Stimulated activated CD4-positive, alpha-beta T cell treated with anti-CD3 and anti-CD28 coated beads, Interleukin-1b, Interleukin-23, amount 100 ng/mL, for 24 hours (primary cell): Measurements from ENCODE around the gene HOXB6.

ENCODE experiments used
- DNase-seq, 4 experiments: peaks; one replicate each; pipeline ENCODE4 v3.0.0-alpha.2; 2020; ENCODE audit warnings: low read depth in 4 of 4, low spot score in 1 of 4

HOXB6 gene

GRCh38 chr17:48596000-48596734, 8.6 kb downstream of the HOXB6 start:
- DNase-seq, result no peak

DNA sequence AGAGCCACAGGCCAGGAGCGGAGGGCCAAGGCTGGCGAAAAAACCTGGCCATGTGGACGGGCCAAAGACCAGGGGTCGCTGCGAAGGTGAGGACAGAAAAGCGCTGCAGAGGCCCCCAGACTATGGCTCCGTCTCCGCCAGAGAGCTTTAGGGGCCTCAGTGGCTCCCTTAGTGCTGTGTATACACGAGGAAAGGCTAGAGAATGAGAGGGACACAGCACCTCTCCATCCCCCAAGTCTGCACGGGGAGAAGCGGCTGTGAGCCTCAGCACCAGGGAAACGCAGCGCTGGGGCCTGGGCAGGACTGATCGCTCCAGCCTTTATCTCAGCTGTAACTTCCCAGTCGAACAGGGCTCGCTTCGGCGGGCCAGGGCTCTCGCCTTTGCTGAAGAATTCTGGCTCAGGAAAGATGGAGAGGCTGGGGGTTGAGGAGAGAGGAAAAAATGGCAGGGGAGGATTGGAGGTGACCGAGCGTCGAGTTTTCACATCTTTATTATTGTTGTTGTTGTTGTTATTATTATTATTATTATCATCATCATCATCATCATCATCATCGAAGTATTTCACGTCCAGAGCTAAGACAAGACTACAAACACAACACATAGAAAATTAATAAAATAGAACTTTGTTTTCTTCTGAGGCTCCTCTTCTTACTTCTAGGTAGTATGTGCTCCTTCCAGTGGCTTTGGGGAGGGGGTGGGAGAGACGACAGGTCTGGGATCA, 9.3 kb downstream of the HOXB6 start:
- DNase-seq, result no peak

DNA sequence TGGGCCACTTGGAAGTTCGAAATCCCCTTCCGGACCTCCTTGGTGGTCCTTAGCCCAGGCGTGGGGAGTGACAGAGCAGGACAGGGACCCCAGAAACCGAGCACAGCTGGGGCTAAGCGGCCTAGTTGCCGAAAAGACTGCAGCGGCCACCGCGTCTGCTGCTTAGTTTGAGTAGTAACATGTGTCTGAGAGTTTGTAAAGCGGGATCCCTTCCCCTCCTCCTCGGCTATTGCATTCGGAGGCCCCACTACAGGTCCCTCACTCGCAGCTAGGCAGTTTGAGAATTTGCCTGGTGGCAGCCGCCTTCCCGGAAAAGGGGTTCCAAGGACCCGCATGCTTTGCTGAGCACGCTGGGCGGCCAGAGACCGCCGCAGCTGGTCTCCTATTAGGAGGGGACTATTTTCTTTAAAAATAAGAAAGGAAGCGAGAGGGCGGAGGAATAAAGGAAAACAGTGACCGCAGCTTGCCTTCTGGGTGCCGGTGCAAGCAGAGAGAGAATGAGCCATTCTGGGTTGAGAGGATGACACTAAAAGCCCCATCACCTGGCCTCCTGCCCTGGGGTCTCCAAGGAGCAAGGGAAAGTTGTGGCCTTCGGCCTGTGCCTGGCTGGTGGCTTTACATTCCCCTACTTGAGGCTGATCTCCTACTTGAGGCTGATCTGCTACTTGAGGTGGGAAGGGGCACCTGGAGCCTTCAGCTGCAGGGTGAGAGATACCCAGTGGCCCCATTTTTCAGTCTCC, 10.1 kb downstream of the HOXB6 start:
- DNase-seq, result no peak

DNA sequence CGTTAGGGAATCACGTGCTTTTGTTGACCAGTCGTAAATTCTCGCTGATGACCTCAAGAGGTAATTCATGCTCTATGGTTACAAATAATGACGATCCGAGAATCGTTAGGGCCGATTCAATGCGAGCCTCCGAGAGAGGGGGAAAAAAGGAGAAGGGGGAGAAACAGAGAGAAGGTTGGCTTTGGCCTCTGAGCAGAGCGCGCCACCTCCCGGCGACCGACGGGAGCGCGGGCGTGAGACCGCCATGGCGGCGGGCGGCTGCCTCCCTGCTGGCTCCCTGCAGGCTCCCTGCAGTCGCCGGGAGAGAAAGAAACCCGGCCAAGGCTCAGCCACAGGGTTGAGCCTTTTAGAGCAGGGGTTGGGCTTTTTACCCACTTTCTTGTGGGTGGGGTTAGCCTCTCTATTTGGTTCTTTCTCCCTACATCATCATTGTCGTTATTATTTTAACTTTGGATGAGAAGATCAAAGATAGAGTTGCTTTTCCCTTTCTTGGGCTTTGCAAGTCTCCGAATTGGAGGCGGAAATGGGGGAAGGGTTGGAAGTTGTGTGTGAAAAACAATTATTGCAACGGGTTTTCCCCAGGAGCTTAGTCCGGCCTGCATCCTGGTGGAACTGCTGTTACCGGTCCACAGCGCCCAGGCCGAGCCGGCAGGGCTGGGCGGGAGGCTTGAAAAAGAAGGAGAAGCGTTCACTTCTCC, 10.8 kb downstream of the HOXB6 start:
- peak; percentile 62 to 74 (median 66) for DNase-seq

- no peak for DNase-seq
These were observed 11.5 kb downstream of the HOXB6 start, which contains the start of gene HOXB5 for GRCh38 chr17:48593126-48593829. Gene HOXB5 (minus strand): TSS chr17:48593779. CDS start chr17:48593682, 97 bp downstream.

- DNase-seq, result no peak
These were observed 12.2 kb downstream of the HOXB6 start for GRCh38 chr17:48592577-48592976.

DNA sequence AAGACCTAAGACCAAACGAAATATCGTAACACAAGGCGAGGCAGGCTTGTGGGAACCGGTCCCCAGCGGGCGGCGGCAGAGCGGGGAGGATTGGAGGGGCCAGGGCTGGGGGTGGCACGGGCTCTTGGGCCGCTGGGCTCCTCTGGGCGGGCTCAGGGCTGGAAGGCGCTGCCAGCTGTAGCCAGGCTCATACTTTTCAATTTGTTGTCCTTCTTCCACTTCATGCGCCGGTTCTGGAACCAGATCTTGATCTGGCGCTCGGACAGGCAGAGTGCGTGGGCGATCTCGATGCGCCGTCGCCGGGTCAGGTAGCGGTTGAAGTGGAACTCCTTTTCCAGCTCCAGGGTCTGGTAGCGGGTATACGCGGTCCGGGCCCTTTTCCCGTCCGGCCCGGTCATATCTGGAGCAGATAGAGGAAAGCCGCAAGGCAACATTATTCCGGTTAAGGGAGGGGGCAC, 12.7 kb downstream of the HOXB6 start:
- DNase-seq, result no peak

DNA sequence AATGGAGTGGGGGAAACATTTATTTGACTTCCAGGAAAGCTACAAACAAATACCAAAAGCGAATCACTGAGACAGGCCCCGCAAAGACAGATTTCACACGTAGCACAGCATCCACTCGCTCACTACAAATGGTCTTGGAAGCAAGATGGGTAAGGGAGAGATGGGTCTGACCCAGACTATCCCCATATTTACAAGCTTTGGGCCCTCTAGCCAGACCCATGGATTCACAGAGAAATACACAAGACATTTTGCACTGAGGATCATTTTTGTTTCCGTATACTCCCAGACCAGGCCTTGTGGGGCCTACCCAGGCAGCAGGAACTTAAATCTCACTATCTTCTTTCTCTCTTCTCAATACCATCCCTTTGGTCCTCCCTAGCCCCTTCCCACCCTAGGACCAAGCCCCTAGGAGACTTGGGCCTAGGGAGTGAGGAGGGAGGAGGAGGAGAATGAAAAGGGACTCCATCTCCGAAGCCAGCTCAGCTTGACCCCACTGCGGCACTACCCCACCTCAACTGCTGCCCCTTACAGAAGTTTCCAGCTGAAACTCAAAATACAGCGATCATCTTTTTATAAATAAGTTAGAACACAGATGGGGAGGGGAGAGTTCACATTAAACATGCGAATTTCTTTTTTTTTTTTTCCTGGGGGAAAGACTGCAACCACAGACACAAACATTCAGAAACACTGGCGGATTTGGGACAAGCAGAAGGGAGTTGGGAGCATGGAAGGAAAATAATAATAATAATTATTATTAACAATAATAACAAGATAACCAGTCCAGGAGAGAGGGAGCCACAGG, 13.3 kb downstream of the HOXB6 start:
- DNase-seq, result no peak

DNA sequence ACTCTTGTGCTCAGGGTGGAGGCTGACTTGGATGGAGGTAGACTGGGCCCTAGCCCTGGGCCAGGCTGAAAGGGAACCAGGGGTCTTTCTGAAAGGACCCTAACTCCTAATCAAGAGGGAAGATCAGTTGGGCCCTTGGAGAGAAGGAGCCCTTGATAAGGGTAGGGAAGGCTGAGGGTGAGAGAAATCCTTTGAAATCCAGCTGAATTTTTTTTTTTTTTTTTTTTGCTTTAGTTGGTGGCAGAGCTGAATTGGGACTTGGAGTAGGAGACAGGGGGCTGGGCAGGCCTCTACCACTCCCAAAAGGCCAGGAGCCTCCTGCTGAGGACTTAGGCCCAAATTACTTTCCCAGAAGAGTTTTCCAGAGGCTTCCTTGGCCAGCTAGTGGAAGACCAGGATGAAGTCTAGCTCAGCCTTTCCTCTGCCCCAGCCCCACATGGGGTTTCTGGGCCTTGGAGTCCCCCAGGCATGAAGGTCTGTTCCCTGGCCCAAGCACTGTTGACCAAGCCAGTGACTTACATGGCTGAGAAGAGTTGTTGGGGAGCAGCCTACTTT, 14.1 kb downstream of the HOXB6 start:
- no peak for DNase-seq

GRCh38 chr17:48589831-48590606, 14.8 kb downstream of the HOXB6 start, which contains the start of gene HOXB3:
Gene HOXB3 (minus strand): TSS chr17:48590241. CDS start chr17:48552474, 37,767 bp downstream.
- DNase-seq, result no peak

DNA sequence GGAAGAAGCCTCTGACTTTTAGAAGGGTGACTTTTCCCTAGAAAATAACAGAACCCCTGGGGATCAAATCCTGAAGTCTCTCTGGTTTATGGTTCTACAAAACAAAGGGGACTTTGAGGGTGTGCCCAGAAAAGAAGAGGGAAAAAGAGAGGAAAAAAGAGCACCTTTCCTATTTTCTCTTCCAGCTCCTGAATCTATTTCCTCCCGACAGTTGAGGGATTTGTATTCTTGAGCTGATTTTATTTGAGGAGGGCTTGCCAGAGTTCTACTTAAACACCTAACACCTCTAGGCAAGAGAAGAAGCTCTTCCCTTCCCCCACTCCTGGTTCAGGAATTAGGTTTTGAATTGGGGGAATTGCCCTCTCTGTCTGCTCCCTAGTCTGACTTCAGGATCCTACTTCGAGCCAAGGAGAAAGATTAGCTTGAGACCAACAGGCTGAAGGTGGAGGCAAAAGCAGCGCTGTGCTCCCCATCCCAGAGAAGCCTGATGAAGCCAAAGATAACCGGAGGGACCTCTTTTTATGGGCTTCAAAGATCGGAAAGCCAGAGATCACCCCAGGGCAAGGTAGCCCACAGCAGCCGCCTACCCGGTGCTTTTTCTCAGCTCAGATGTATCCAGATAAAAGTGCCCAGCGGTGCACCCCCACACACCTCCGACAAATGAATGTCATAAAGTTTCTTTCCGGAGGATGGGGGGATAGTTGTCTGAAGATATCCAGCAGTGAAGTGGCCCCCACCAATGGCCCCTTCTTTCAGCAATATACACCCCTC, 15.5 kb downstream of the HOXB6 start:
- no peak for DNase-seq

- DNase-seq, result no peak
These were observed 16.3 kb downstream of the HOXB6 start for GRCh38 chr17:48588528-48588927.

DNA sequence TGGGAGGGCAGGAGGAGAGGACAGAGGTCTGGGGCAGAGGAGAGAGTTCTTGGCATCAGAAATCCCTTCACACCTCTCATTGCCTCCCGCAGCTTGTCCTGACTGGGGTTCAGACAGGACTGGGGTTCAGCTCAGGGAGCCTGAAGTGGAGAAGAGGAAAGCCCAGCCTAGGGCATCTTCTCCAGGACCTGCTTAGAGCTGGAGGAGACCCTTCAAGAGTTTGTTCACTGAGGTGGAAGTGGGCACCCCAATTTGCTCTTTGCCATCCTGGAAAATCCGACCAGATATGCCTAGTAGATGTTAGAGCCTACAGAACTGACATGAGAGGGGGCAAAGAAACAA, 16.7 kb downstream of the HOXB6 start:
- DNase-seq, result no peak

DNA sequence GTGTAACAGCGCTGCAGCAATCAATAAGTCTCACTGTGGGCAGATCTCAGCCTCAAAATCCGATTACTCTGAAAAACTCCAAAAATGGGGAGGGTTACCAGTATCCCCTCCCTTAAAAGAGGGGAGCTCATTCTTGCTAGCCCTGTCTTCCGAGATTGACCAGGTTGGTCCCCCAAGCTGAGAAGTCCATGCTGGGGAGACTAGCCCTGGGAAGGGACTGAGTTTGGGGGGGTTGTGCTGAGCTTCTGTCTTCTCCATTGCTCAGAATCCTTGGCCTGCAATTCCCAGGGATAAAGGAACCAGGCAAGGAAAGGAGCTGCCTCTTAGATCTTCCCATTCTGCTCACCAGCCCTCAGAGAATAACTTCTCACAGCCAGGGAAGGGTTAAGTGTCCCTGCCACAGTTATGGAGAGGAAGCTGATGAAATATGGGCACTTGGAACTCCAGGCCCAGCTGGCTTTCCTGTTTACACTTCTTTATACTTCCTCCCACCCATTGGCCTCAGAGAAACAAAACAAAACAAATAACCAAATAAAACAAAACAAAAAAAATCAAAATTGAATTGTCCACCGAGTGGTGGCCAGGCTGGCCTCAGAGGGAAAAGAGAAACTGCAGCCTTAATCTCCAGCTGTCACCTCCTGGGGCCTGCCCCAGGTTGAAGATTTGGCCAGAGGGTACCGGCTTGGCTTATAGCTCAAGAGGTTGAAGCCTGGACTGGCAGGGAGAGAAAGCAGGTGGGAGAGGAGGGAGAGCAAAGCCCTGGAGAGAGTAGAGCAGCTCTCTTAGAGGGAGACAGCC, 17.3 kb downstream of the HOXB6 start:
- no peak for DNase-seq

- no peak for DNase-seq
These were observed 18.2 kb downstream of the HOXB6 start for GRCh38 chr17:48586355-48587258.

- no peak for DNase-seq
These were observed 20.5 kb downstream of the HOXB6 start for GRCh38 chr17:48584223-48584741.
